ENCODE results near the gene PACRG. TPM values are rescaled to one million over a fixed set of nuclear protein-coding genes. Genes with fewer than 3 reads are reported as not detected.

The PACRG gene
- total RNA-seq, 4 donors from 2014 or later: 0.29 to 1.6 (median 0.61) TPM

- Histone ChIP-seq H3K27ac (no peak overlapping the region), H3K4me3 (no peak overlapping the region), H3K9me3 (no peaks in the 10 kb centered on the region), H3K4me1 (no peaks in the 10 kb centered on the region), H3K36me3 (no peaks in the 10 kb centered on the region), H3K27me3 (no peaks in the 10 kb centered on the region)
- ATAC-seq: no peak
- in situ Hi-C loops (cut with MboI; ENCODE audit: low sequenced_read_pairs in 4 of 4) (no loop called here), intact Hi-C loops (cut with DNase I; ENCODE audit: low total_unique reads) (no loop called here)
- TF ChIP-seq CTCF (IDR thresholded peaks at IDR 0.05 in 4 of 5, conservative IDR thresholded peaks at IDR 0.05 in 1 of 5) (no peak), POLR2A (IDR thresholded peaks at IDR 0.05) (no peak)
- DNase-seq: no peak
Observed at GRCh38 chr6:162821102-162821501, 93.3 kb downstream of the PACRG start.

GRCh38 chr6:162825597-162825996 is 97.8 kb downstream of the PACRG start:
- no peak overlapping the region for H3K4me3 ChIP-seq
- no peak overlapping the region for H3K27ac ChIP-seq
- intact Hi-C loops (cut with DNase I; ENCODE audit: low total_unique reads): no loop called here
- ATAC-seq (no peak), DNase-seq (no peak)
- TF ChIP-seq CTCF (IDR thresholded peaks at IDR 0.05 in 4 of 5, conservative IDR thresholded peaks at IDR 0.05 in 1 of 5) (no peak), POLR2A (IDR thresholded peaks at IDR 0.05) (no peak)
- H3K4me1 ChIP-seq: no peaks in the 10 kb centered on the region
- in situ Hi-C loops (cut with MboI; ENCODE audit: low sequenced_read_pairs in 4 of 4): no loop called here
- H3K9me3 ChIP-seq: no peaks in the 10 kb centered on the region
- H3K36me3 ChIP-seq: no peaks in the 10 kb centered on the region
- H3K27me3 ChIP-seq: no peaks in the 10 kb centered on the region

- H3K4me3 ChIP-seq: no peak overlapping the region
- H3K4me1 ChIP-seq: no peaks in the 10 kb centered on the region
- intact Hi-C loops (cut with DNase I; ENCODE audit: low total_unique reads): no loop called here
- H3K9me3 ChIP-seq: no peaks in the 10 kb centered on the region
- H3K27me3 ChIP-seq: no peaks in the 10 kb centered on the region
- TF ChIP-seq CTCF (IDR thresholded peaks at IDR 0.05 in 4 of 5, conservative IDR thresholded peaks at IDR 0.05 in 1 of 5) (no peak), POLR2A (IDR thresholded peaks at IDR 0.05) (no peak)
- in situ Hi-C loops (cut with MboI; ENCODE audit: low sequenced_read_pairs in 4 of 4): no loop called here
- DNase-seq (no peak), ATAC-seq (no peak)
- no peak overlapping the region for H3K27ac ChIP-seq
- no peaks in the 10 kb centered on the region for H3K36me3 ChIP-seq
Observed at GRCh38 chr6:162829013-162829742, 101.4 kb downstream of the PACRG start.

GRCh38 chr6:162833776-162834175 is 106.0 kb downstream of the PACRG start:
- TF ChIP-seq POLR2A (IDR thresholded peaks at IDR 0.05) (no peak), CTCF (IDR thresholded peaks at IDR 0.05 in 4 of 5, conservative IDR thresholded peaks at IDR 0.05 in 1 of 5) (no peak)
- Histone ChIP-seq H3K9me3 (no peaks in the 10 kb centered on the region), H3K27me3 (no peaks in the 10 kb centered on the region), H3K4me1 (no peaks in the 10 kb centered on the region), H3K27ac (no peak overlapping the region), H3K36me3 (no peaks in the 10 kb centered on the region), H3K4me3 (no peak overlapping the region)
- in situ Hi-C loops (cut with MboI; ENCODE audit: low sequenced_read_pairs in 4 of 4) (no loop called here), intact Hi-C loops (cut with DNase I; ENCODE audit: low total_unique reads) (no loop called here)
- DNase-seq: no peak
- no peak for ATAC-seq

- Histone ChIP-seq H3K4me1 (no peaks in the 10 kb centered on the region), H3K4me3 (no peak overlapping the region), H3K9me3 (no peaks in the 10 kb centered on the region), H3K27ac (no peak overlapping the region), H3K27me3 (no peaks in the 10 kb centered on the region), H3K36me3 (no peaks in the 10 kb centered on the region)
- DNase-seq (no peak), ATAC-seq (no peak)
- TF ChIP-seq POLR2A (IDR thresholded peaks at IDR 0.05) (no peak), CTCF (IDR thresholded peaks at IDR 0.05 in 4 of 5, conservative IDR thresholded peaks at IDR 0.05 in 1 of 5) (no peak)
- in situ Hi-C loops (cut with MboI; ENCODE audit: low sequenced_read_pairs in 4 of 4): no loop called here
- intact Hi-C loops (cut with DNase I; ENCODE audit: low total_unique reads): no loop called here
Observed at GRCh38 chr6:162845972-162846371, 118.2 kb downstream of the PACRG start.

All from gastrocnemius medialis (tissue), 4 donors.